Endothelial cell of umbilical vein (primary cell): ENCODE results near the gene IQCH. TPM values are rescaled to one million over a fixed set of nuclear protein-coding genes. Genes with fewer than 3 reads are reported as not detected.

ENCODE experiments used
- BruUV-seq: library from RNA; stranded (reverse); fragments of 400-500 nt; replicated peaks from 2 replicates; lab custom pipeline; 2021; lab: Mats Ljungman, UMichigan
- CTCF ChIA-PET: fragments of 300-600, 350-600 bp; sonication (Branson Sonifier 250); formaldehyde crosslinking; loops from one replicate; lab custom pipeline; 2021; ENCODE audit warnings: antibody characterized with exemption, inconsistent platforms; lab: Charles Lee
- POLR2A ChIA-PET: fragments of 300-600, 350-600 bp; sonication (Branson Sonifier 250); formaldehyde crosslinking; loops from one replicate; lab custom pipeline; 2021; ENCODE audit warnings: antibody characterized with exemption, inconsistent platforms; lab: Charles Lee
- DNase-seq: peaks from one replicate; pipeline ENCODE4 v3.0.0-alpha.2; 2011; ENCODE audit warnings: low read depth, low spot score
- FAIRE-seq: peaks from 2 replicates; lab custom pipeline; 2011; peaks lifted over from hg19 to GRCh38; lab: Jason Lieb, UNC
- H2AFZ ChIP-seq: 2 replicates; pipeline ENCODE4 v1.6.0; 2012; ENCODE audit warnings: low read depth, low read length, control low read depth, inconsistent platforms
- H3K27ac ChIP-seq: 2 replicates; pipeline ENCODE4 v1.5.1; 2011; ENCODE audit warnings: low read depth, mild to moderate bottlenecking, control low read depth, low read length, moderate library complexity; ENCODE audit not compliant: insufficient read depth
- H3K27me3 ChIP-seq, 2 experiments: 2 replicates each; pipeline versions ENCODE4 v1.6.0 to v1.6.1; 2011; ENCODE audit warnings: low read length in 2 of 2, mixed read lengths in 1 of 2; ENCODE audit not compliant: control insufficient read depth in 2 of 2, insufficient read depth in 2 of 2
- H3K36me3 ChIP-seq, 2 experiments: 2 replicates in 1 of 2; 3 replicates in 1 of 2; pipeline ENCODE4 v1.5.1; 2011; ENCODE audit warnings: low read length in 2 of 2, mild to moderate bottlenecking in 1 of 2, moderate library complexity in 1 of 2; ENCODE audit not compliant: control insufficient read depth in 2 of 2, insufficient read depth in 2 of 2; ENCODE audit errors: extremely low read depth in 1 of 2
- H3K4me1 ChIP-seq: 3 replicates; pipeline ENCODE4 v1.5.1; 2011; ENCODE audit warnings: mild to moderate bottlenecking, low read length; ENCODE audit not compliant: control insufficient read depth, insufficient read depth; ENCODE audit errors: extremely low read depth
- H3K4me2 ChIP-seq: 2 replicates; pipeline ENCODE4 v1.6.1; 2011; ENCODE audit warnings: low read length, control low read depth, mixed read lengths; ENCODE audit not compliant: insufficient read depth
- H3K4me3 ChIP-seq, 3 experiments: fragments of 200-600 bp in 1 of 3; sonication (generic), shearing (Covaris generic) in 1 of 3; replicated peaks in 1 of 3; 2 replicates each; pipeline ENCODE4 v1.5.1; 2011 to 2016; ENCODE audit warnings: control low read depth in 3 of 3, low read length in 3 of 3, mild to moderate bottlenecking in 2 of 3, inconsistent platforms in 1 of 3, low read depth in 1 of 3, moderate library complexity in 1 of 3; ENCODE audit not compliant: insufficient read depth in 1 of 3
- H3K79me2 ChIP-seq: 2 replicates; pipeline ENCODE4 v1.6.0; 2012; ENCODE audit warnings: low read length, inconsistent platforms; ENCODE audit not compliant: control insufficient read depth, insufficient read depth
- H3K9ac ChIP-seq: replicated peaks from 2 replicates; pipeline ENCODE3; 2011; ENCODE audit warnings: low read length, control low read depth; ENCODE audit not compliant: insufficient read depth; ENCODE audit errors: extremely low read depth
- H3K9me1 ChIP-seq: replicated peaks from 3 replicates; pipeline ENCODE4 v1.6.0; 2011; ENCODE audit warnings: mild to moderate bottlenecking, low read length; ENCODE audit not compliant: control insufficient read depth, insufficient read depth; ENCODE audit errors: extremely low read depth
- H3K9me3 ChIP-seq: replicated peaks from 2 replicates; pipeline ENCODE4 v1.5.1; 2012; ENCODE audit warnings: low read length, inconsistent platforms; ENCODE audit not compliant: control insufficient read depth, insufficient read depth
- H4K20me1 ChIP-seq: replicated peaks from 2 replicates; pipeline ENCODE3; 2011; ENCODE audit warnings: mild to moderate bottlenecking, low read length; ENCODE audit not compliant: control insufficient read depth, insufficient read depth; ENCODE audit errors: extremely low read depth
- CTCF ChIP-seq, 2 donors: IDR thresholded peaks; 1 replicate in 1 of 2; 2 replicates in 1 of 2; pipeline ENCODE4 v1.5.1; 2011; ENCODE audit warnings: low read length in 2 of 2, mild to moderate bottlenecking in 2 of 2, moderate library complexity in 2 of 2, control low read depth in 1 of 2, inconsistent platforms in 1 of 2, low read depth in 1 of 2; ENCODE audit not compliant: insufficient read depth in 1 of 2; ENCODE audit errors: extremely low read depth in 1 of 2
- EZH2 ChIP-seq: IDR thresholded peaks from 2 replicates; pipeline ENCODE4 v1.6.1; 2012; ENCODE audit warnings: borderline replicate concordance, low read depth, mild to moderate bottlenecking, moderate library complexity, low read length, inconsistent platforms; ENCODE audit not compliant: severe bottlenecking
- FOS ChIP-seq: IDR thresholded peaks from 2 replicates; pipeline ENCODE4 v1.6.1; 2011; ENCODE audit warnings: mild to moderate bottlenecking, low read length, moderate library complexity, borderline replicate concordance; ENCODE audit not compliant: insufficient read depth
- GATA2 ChIP-seq: IDR thresholded peaks from 2 replicates; pipeline ENCODE4 v1.7.0; 2011; ENCODE audit warnings: low read depth, mild to moderate bottlenecking, moderate library complexity, mixed read lengths, low read length; ENCODE audit not compliant: insufficient read length, insufficient read depth
- JUN ChIP-seq: IDR thresholded peaks from 2 replicates; pipeline ENCODE4 v1.6.1; 2011; ENCODE audit warnings: borderline replicate concordance, low read depth; ENCODE audit not compliant: insufficient read length, insufficient read depth
- MAX ChIP-seq: IDR thresholded peaks from 2 replicates; pipeline ENCODE4 v1.6.1; 2011; ENCODE audit not compliant: insufficient read depth, insufficient read length
- MYC ChIP-seq: IDR thresholded peaks from one replicate; pipeline ENCODE4 v1.6.1; 2011; ENCODE audit warnings: mild to moderate bottlenecking, low read depth, low read length
- POLR2A ChIP-seq: IDR thresholded peaks from 2 replicates; pipeline ENCODE4 v1.6.1; 2012; ENCODE audit warnings: low read depth, mild to moderate bottlenecking, control low read depth, low read length
- POLR2AphosphoS5 ChIP-seq: IDR thresholded peaks from 2 replicates; pipeline ENCODE4 v1.6.1; 2012; ENCODE audit warnings: low read depth, mild to moderate bottlenecking, control low read depth, low read length, moderate library complexity; ENCODE audit not compliant: insufficient read depth
- dilution Hi-C: fragments of 300-500 bp; cut with MboI; formaldehyde crosslinking; loops from one replicate; pipeline ENCODE4 v1.15.0; 2019; ENCODE audit warnings: low sequenced_read_pairs; ENCODE audit not compliant: extremely low pct_ligation_motif_present
- intact Hi-C: fragments of 100-400 bp; cut with micrococcal nuclease; formaldehyde crosslinking; loops from one replicate; pipeline ENCODE4 v1.10.0; 2022
- polyA plus RNA-seq, 4 experiments: library from polyadenylated mRNA; depleted of rRNA in 3 of 4; stranded (reverse) in 3 of 4; unstranded in 1 of 4; fragments of >200 nt; gene quantifications; 2 replicates each; pipeline versions ENCODE4 v1.2.1 to v1.2.3, GENCODE V29; 2011 to 2012; ENCODE audit warnings: missing spikeins in 1 of 4
- total RNA-seq: library from RNA; stranded (reverse); gene quantifications from 2 replicates; pipeline ENCODE4 v1.2.3, GENCODE V29; 2021

The IQCH gene
- total and polyA plus RNA-seq, 2 donors (not counting 3 experiments of a cell fraction or from before 2014, with no cell fraction given) = 0.29 to 0.51 TPM

- DNase-seq (no peak), FAIRE-seq (no peak)
- Histone ChIP-seq H3K9ac (no peak overlapping the region), H3K36me3 (no peaks in the 10 kb centered on the region), H3K27ac (no peak overlapping the region), H4K20me1 (no peaks in the 10 kb centered on the region), H3K27me3 (peaks cover 0 to 3% of the 10 kb centered on the region in 2 experiments), H2AFZ (no peak overlapping the region), H3K4me2 (no peak overlapping the region), H3K4me1 (no peaks in the 10 kb centered on the region), H3K9me3 (no peaks in the 10 kb centered on the region), H3K9me1 (no peaks in the 10 kb centered on the region), H3K4me3 (no peak overlapping the region), H3K79me2 (no peaks in the 10 kb centered on the region)
- BruUV-seq = no TSS peak
- CTCF ChIA-PET = interaction anchor here (0.8 to 1.5 kb wide), 5 partner anchors 8 to 29 kb away, joined by 3 to 6 read pairs (median 3); no protein-coding TSS in a partner anchor
- intact Hi-C loops = no loop called here
- dilution Hi-C loops = no loop called here
- TF ChIP-seq FOS = no peak
- no peak for TF ChIP-seq POLR2AphosphoS5
- TF ChIP-seq CTCF (IDR thresholded peaks at IDR 0.05; ENCODE audit: extremely low read depth in 1 of 2, insufficient read depth in 1 of 2, low read depth in 1 of 2, low read length in 2 of 2) = no peak
- TF ChIP-seq GATA2 = no peak
- TF ChIP-seq POLR2A = no peak
- POLR2A ChIA-PET = no interaction called here
These were observed 151.8 kb downstream of the IQCH start for GRCh38 chr15:67406257-67406861.

- Histone ChIP-seq H2AFZ (no peak overlapping the region), H3K36me3 (no peaks in the 10 kb centered on the region), H3K79me2 (no peaks in the 10 kb centered on the region), H3K27me3 (peaks cover 0 to 3% of the 10 kb centered on the region in 2 experiments), H3K9me3 (no peaks in the 10 kb centered on the region), H3K4me2 (no peak overlapping the region), H3K4me1 (no peaks in the 10 kb centered on the region), H4K20me1 (no peaks in the 10 kb centered on the region), H3K9ac (no peak overlapping the region), H3K9me1 (no peaks in the 10 kb centered on the region), H3K4me3 (no peak overlapping the region), H3K27ac (no peak overlapping the region)
- POLR2A ChIA-PET = no interaction called here
- BruUV-seq = no TSS peak
- CTCF ChIA-PET = interaction anchor here (0.7 to 0.9 kb wide), 2 partner anchors 11 to 25 kb away, joined by 3 to 4 read pairs; no protein-coding TSS in a partner anchor
- TF ChIP-seq GATA2 = no peak
- no peak for TF ChIP-seq EZH2
- no peak for TF ChIP-seq POLR2AphosphoS5
- TF ChIP-seq MAX = no peak
- TF ChIP-seq JUN = no peak
- TF ChIP-seq POLR2A = no peak
- no peak for TF ChIP-seq CTCF (IDR thresholded peaks at IDR 0.05; ENCODE audit: extremely low read depth in 1 of 2, insufficient read depth in 1 of 2, low read depth in 1 of 2, low read length in 2 of 2)
- no peak for TF ChIP-seq FOS
- no peak for TF ChIP-seq MYC
- DNase-seq = no peak
- no peak for FAIRE-seq
- intact Hi-C loops (no loop called here), dilution Hi-C loops (no loop called here)
These were observed 153.2 kb downstream of the IQCH start for GRCh38 chr15:67407786-67408185.
